GM21786 (cell line): ENCODE measurements around the gene RASD1.

Experiments used
- ATAC-seq: cut with Tn5 transposase; IDR thresholded peaks from one replicate; pipeline ENCODE4 v1.9.1; 2021; ENCODE audit not compliant: unreplicated experiment

RASD1 gene

DNA sequence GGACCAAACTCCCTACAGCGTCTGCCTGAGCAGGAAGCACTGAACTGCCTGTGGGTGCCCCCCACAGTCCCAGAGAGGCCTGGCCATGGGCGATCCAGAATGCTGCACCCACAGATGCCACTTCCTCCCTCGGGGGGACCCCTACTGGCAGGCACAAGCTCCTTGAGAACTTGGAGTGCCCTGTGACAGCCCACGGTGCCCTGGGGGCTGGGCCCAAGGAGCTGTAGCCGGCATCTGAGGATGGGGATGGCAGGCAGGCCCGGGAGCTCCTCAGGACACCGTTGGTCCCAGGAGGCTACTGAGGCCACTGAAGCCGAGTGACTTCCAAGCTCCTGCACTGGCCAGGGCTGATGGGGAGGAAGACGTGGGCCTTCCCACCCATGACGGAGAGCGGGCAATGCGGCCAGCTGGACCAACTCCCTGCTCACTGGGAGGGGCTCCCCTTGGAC, 15.1 kb upstream of the RASD1 start:
- no peak for ATAC-seq

DNA sequence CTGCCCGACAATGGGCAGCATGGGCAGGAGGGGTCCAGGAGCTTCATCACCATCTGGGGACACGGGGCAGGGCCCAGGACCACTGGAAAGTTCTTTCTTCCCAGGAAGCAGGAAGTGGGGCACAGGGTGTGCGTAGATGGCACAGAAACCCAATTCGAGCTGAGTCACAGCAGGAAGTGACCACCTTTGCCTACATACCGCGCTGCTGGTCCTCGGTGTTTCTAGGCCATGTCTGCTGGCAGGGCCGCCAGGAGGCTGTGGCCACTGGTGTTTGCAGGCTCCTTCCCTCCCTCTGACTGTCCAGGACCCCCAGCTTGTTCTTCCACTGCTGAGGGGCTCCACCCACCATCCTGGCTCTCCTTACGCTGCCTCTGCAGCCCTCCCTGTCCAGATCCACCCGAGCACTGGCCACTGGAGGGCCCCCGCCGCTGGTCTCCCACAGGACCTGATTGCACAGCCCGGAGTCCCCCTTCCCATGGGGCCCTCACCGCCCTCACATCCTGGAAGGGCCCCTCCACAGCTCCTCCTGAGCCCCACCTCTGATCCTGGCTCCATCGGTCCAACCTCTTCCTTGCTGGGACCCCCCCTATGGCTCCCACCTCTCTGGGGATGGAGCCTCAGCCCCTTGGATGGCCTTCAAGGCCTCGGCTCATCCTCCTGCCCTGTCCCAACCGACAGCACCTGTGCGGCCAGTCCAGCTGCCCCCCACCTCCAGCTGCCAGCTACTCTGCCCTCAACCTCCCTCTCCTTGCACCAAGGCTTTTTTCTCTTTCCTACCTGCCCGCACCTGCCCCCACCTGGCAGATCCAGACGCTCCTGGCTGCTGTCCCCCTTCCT, 14.5 kb upstream of the RASD1 start:
- no peak for ATAC-seq

DNA sequence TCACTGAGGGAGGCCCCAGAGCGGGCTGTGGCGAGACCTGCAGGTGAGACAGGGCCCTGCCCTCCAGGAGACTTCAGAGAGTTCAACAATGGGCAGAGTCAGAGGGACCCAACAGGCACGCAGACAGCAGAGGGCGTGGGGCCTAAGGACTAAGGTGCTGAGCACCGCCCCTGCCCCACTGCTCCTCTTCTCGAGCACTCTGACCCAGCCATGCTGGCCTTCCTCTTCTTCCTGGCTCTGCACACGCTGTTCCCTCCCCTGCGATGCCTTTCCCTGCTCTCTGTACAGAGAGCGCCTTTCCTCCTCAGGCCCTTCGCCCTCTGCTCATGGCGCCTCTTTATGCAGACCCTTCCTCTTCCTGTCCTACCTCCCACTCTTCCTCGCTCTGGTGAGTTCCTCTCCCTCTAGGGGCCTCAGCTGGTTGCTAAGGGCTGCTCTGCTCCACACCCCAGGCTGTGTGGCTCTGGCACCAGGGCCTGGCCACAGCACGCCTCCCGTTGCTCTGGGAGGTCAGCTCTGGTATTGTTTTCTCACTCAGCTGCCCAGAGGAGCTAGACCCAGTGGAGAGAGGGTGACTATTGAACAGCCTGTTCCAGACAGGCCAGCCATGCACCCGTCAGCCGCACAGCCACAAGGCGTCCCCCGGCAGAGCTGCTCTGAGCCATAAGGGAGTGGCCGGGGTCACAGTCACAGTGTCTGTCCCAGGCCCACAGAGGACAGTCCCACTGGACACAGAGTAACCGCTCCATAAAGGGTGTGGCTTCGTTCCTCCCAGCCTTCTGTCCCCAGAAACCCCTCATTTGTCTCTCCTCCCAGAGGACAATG, 13.6 kb upstream of the RASD1 start:
- no peak for ATAC-seq

DNA sequence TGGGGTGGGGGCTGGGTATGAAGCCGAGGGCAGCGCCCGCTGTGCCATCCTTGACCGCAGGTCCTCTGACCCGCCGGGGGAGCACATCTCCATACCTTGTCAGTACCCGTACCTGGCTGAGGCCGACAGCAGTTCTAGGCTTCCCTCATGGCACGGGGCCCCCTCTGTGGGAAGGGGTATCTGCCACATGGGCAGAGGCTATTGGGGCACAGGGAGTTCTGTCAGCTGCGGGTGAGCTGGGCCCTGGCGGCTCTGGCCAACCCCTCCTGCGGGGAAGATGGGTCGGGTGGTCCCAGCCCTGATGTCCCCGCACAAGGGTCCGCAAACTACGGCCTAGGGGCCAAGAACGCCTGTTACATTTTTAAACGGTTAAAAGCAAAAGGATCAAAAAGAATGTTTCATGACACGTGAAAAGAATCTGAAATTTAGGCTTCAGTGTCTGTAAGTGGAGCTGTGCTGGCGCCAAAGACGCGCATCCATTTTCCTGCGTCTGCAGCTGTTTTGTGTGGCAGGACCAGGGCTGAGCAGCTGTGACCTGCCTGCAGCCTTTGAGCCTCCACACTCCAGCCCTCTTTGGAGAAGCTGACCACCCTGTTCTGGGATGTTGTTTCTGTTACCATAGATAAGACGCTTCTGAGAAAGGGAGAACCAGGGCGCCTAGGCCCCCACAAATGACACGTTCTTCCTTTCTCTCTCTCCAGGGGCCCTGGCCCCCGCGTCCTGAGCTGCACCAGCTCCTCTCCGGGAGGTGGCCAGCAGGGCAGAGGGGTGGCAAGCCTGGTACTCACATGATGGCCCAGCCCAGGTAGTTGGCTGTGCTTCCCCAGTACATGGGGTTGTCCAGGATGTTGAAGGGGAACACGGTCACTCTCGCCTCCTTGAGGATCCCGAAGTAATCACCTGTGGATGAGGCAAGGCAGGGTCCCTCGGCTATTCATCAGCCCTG, 12.7 kb upstream of the RASD1 start:
- ATAC-seq: no peak

DNA sequence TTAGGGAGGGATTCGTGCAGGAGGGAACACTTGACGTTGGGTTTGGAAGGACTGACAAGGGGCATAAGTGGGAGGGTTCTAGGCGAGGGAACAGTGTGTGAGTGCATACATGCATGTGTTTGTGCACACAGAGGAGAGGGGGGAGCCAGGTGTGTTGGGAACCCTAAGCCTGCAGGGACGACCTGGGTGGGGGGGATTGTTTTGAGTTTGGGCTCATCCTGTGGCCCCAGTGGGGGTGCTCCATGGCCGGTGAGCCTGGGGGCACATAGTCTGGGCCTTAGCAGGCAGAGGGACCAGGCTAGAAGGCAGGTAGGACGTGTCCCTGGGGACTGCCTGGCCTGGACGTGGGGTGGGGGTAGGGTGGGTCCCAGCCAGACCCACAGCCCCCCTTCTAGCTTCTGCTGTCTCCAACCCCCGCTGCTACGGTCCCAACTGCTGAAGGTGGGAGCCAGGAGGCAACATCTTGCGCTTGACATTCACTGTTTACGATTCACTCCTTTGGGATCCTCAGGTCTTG, 11.9 kb upstream of the RASD1 start:
- no peak for ATAC-seq

DNA sequence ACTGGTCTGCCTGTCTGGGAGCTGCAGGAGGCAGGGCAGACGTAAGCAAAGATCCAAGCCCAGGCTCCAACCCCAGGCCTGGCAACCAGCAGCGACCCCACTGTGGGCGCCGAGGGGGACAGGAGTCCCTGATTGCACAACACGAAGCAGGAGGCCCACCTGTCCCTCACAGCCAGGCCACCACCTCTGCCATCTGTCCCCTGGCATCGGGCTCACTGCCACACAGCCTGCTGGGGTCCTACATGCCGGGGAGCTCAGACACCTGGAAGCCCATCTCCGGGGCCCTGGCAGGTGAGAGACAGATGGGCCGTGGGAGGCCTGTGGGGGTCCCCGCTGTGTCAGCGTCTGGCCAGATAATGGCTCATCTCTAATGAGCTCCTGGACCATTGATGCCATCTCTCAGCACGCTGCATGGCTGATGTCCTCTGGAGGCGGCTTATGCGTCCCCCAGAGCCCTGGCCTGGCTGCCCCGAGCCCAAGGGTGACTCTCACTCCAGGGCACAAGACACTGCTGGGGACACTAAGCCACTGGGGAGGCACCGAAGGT, 11.3 kb upstream of the RASD1 start:
- no peak for ATAC-seq

DNA sequence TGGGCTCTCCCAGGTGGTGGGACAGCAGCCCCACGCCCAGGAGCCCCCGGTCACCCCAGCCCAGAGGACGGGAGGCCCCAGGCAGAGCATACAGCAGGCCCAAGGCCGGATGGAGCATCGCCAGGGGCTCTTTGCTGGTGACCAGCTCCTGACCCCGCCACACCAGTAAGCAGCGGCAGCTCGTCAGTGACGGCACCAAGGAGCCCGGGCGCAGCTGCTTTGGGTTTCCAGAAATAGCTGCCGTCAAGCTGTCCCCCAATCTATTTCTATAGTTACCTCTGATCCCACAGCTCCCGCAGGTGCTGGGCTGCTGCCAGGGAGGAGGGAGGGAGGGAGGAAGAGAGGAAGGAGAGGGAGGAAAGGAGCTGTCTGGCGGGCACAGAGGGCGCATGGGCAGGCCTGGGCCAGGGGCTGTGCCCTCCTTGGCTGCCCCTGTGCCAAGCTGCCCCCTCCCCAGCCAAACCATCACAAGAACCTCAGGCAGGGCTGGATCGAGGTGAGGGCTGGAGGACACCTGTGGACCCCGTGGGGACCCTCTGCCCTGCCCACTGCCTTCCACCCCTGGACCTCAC, 10.8 kb upstream of the RASD1 start:
- ATAC-seq: no peak

DNA sequence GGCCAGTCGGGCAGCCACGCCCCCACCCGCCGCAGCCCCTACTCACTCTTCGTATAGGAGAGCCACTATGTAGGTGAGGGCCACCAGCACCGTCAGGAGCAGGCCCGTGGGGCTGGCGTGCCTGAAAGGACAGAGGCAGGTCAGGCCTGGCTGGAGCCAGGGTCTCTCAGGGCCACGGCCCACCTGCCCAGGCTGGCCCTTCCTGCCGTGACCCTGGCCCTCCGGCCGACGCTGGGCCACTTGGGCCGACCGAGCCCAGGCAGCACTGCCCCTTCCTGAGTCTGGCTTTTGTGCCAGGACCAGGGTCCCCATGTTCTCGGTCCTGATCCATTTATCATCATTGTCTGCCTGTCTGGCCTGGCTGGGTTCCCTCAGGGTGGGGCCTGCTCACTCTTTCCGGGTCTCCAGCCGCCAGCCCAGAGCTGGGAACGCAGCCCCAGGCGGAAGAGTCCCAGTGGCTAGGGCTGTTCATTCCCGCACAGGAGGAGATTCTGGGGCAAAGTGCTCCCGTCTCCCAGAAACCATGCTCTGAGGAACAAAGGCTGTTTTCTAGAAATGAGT, 10.1 kb upstream of the RASD1 start:
- no peak for ATAC-seq

DNA sequence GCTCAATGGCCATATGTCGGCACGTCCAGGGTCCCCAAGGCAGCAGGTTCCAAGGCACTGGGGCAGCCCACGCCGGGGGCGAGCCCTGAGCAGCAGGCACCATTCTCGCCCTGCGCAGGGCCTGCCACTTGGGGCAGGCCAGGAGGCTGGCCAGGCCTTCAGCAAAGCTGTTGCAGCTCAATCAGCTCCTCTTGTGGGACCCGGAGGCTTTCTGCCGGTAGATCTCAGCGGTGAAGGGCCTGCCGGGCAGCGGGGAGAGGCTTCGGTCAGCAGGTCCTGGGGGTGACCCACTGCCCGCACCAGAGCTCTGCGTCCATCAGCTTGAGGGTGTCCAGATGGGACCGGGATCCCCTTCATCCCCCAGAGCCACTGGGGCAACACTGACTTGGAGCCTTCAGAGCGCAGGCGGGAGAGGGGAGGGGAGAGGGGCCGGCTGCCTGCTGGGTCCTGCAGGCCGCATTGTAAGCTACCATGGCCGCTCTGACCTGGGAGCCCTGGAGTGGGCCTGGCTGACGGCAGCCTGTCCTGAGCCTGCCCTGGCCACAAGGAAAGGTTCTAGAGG, 9.5 kb upstream of the RASD1 start:
- ATAC-seq: no peak

DNA sequence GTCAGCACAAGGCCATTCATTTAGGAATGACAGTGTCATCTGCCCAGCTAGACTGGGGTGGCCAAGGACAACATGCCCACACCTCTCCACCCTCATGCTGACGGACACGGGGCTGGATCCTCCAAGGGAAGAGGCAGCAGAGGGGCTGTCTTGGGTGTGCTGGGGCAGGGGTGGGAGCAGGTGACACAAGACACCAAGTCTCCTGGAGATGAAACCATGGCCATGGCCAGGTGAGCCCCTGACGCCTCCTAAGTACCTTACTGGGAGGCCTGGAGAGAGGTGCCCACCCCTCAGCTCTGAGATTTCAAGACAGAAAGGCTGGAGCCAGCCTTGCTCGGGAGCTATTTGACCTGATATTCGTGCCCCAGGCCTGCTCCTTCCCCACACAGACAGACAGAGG, 9.0 kb upstream of the RASD1 start:
- no peak for ATAC-seq

DNA sequence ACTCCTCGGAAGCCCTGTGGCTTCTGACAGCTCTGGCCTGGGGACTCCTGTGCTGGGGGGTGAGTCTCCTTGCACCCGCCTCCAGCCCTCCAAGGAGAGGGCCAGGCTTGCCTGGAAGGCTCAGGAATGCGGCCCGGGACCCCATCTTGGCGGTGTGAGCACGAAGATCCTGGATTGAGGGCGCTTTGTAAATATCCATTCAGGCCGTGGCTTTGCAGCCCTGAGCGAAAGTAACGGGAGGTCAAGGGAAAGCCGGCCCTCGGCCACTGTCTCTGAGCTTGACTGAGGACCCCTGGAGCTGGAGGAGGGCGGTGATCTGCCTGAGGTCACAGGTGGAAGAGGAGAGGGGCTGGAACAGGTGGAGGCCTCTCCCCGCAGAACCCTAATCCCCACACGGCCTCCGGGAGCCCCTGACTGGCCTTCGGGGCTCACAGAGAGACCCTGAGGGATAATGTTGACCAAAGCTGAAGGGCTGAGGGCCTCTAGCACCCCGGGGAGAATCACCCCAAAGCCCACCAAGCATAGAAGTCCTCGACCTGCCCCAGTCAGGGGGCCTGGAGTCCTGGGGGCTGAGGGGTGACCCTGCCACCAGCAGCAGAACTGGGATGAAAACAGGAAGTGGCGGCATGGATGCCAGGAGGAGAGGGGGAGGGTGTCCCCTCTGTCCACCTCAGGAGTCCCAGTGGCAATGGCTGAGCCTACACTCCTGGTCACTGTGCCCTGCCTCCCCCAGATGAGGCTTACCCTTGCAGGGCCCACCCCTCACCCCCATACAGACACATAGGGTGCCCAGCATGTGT, 8.3 kb upstream of the RASD1 start:
- ATAC-seq: no peak

DNA sequence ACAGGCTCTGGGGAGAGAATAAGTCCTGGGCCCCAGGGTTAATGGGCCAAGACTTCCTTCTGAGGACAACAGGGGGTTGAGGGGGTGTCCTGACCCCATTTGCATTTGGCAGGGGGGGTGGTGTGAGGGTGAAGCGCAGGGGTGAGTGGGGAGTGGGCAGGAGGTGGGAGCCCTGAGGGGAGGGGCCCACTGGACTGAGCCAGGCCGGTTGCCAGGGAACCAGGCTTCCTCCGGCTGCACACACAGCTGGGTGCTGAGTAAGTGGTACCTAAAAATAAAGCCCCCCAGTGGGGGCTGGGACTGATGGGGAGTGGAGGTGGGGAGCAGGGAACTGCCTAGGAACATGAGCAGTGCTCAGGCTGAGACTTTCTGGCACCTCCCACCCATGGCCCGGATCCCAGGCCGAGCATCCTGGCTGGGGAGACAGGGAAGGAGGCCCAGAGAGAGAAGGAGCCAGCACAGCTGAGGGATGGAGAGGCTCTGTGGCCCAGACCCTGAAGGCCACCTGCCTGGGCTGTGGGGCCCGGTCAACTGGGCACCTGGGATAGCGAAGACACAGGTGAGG, 7.5 kb upstream of the RASD1 start:
- no peak for ATAC-seq

DNA sequence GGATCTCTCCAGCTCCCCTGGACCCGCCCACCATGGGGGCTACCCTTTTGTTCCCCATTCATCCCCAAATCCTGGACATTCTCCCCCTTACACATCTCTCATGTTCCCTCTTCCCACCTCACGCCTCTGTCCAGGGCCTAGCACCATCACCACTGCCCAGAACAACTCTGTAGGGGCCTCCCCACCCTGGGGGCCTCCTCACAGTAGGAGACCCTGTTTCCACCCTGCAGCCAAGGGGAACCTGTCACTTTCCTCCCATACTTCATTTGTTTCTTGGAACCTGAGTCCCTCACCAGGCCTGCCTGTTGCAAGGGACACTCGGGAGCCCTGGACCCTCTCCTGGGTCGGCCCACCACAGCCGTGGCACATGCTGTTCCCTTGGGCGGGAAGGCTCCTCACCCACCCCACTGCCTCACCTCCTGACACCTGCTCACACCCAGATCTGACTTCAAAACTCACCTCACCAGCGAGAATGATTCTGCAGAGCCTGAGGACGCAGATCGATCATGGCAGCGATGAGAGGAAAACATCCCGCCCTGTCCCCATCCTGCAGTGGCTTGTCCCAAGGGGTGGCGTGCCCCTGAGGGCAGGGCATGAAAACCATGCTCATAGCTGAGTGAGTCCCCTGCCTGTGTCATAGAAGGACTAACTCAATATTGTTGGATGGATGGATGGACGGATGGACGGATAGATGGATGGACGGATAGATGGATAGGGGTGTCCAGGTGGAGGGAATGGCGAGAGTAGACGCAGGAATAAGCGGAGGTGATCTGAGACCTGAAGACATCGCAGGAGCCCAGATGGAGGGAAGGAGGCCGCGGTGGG, 6.8 kb upstream of the RASD1 start:
- ATAC-seq: no peak

DNA sequence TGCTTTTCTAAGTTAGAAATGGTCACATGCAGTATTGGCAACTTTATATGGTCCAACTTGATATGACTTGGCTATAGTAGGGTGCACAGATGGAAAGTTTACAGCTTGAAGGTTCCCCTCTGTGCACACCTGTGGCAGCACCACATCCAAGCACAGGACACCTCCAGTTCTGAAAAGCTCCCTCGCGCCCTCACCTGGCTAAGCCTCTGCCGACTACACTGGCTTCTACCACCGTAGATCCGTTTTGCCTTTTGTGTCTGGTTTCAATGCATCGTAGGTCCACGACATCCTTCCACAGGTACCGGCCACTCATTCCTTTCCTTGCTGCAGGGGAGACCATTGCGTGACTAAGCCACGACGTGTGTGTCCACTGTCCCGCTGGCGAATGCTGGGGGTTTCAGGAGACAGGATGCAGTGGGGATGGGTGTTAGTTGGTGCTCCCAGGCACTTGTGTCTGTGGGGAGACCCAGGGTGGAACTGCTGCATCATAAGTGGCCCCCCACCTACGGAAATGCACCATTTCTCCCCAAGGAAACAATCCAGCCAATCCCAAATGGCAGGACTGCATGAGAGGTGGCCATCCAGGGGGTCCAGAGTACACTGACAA, 4.9 kb upstream of the RASD1 start:
- ATAC-seq: no peak

DNA sequence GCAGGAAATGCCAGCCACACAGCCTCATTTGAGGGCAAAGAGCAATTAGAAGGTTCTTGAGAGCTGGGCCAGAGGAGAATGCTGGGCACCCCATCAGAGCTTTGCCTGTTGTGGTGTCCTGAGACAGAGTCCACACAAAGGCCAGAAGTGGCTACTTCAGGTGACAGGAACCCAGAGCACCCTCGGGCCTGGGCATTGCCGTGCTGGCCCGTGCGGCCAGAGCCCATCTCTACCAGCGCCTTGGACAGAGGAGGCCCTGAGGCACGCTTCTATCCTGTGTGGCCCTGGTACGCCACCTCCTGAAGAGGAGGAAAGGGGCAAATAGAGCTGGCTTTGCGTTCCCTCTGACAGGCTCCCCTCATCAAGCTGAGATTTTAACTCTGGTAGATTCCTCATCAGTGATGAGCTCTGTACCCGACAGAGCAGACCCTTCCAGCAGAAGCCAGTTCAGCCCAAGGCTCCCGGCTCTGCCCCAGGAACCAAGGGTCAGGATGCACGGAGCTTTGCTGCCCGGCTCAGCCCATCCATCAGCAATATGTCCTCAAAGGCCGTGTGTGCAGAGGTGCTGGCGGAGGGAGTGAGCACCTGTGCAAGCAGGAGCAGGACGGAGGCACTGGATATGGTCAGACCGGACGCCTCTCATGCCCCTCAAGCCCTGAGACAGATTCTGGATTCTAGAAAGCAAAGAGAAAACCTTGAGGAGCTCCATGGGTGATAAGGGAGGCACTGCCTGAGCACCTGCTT, 3.4 kb upstream of the RASD1 start:
- ATAC-seq: no peak

DNA sequence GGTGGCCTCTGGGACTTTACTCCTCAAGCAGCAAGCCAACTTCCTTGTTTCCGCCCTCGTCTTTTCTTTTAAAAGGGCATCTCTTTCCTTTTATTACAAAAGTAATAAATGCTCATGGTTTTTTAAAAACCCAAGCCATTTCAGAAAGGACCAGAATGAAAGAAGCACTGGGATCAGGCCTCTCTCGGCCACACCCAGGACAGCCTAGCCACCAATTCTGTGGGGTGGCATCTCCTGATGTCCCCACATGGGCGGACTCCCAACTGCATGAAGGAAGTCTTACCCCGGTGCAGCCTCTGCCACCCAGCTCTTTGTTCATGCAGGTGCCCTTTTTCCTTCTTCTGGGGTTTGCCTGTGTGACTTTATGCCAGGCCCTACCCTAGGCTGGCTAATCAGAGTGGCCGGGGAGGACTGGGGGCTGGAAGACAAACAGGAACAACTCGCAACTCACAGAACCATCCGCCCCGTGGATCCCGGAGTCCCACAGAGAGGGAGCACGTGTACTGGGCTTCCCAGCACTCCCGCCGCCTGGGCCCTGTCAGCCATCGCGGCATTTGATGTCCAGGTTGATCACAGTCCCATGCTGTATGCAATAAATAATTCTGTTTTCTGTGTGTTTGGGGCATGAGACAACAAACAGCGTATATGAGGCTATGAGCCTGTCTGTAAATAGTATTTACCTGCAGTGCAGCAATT, 2.6 kb upstream of the RASD1 start:
- ATAC-seq: no peak
